ENCODE results near the gene GPATCH1. TPM values are rescaled to one million over a fixed set of nuclear protein-coding genes. Genes with fewer than 3 reads are reported as not detected.

GPATCH1 gene
- total RNA-seq, 2 experiments from 2014 or later, result 9.8 to 10.7 TPM

DNA sequence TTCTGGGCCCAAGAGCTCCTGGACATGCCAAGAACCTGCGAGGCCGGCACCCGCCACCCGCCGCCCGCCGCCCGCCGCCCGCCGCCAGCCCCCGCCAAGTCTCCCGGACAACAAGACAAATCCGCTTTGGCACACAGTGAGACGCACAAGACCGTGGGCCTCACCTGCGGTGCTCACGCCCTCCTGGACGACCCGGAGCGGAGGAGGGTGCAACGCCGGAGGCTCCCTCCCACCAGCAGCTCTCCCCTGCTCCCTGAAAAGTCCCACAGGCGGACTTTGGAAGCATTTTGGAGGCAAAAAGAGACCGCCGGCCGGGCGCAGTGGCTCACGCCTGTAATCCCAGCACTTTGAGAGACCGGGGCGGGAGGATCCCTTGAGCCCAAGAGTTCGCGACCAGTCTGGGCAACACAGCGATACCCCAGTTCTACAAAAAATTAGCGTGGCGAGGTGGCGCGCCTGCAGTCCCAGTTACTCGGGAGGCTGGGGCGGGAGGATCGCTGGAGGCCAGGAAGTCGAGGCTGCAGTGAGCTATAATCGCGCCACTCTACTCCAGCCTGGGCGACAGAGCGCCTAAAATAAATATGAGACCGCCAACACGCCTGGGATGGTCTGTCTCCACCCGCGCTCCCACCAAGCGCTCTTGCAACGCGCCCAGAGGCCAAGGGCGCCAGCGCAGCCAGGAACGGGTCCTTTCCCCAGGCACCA is 17.1 kb upstream of the GPATCH1 start:
- CTCF ChIA-PET (ENCODE audit: unreplicated experiment), result no interaction called here
- H3K9me2 ChIP-seq (ENCODE audit: insufficient read depth, low read length), result no peaks in the 10 kb centered on the region
- peaks cover 7% of the 10 kb centered on the region for H3K4me1 ChIP-seq (ENCODE audit: insufficient read depth, low read length, poor library complexity, severe bottlenecking)
- intact Hi-C loops (cut with micrococcal nuclease; ENCODE audit: unreplicated experiment), result no loop called here
- no peaks in the 10 kb centered on the region for H3K36me3 ChIP-seq (ENCODE audit: insufficient read depth, low read length)
- no peak for DNase-seq (ENCODE audit: low spot score)
- no peaks in the 10 kb centered on the region for H3K9me3 ChIP-seq (ENCODE audit: low read length)
- TF ChIP-seq, protein P1, sequence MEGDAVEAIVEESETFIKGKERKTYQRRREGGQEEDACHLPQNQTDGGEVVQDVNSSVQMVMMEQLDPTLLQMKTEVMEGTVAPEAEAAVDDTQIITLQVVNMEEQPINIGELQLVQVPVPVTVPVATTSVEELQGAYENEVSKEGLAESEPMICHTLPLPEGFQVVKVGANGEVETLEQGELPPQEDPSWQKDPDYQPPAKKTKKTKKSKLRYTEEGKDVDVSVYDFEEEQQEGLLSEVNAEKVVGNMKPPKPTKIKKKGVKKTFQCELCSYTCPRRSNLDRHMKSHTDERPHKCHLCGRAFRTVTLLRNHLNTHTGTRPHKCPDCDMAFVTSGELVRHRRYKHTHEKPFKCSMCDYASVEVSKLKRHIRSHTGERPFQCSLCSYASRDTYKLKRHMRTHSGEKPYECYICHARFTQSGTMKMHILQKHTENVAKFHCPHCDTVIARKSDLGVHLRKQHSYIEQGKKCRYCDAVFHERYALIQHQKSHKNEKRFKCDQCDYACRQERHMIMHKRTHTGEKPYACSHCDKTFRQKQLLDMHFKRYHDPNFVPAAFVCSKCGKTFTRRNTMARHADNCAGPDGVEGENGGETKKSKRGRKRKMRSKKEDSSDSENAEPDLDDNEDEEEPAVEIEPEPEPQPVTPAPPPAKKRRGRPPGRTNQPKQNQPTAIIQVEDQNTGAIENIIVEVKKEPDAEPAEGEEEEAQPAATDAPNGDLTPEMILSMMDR (conservative IDR thresholded peaks at IDR 0.05; ENCODE audit: low read length), result no peak
- no peak for TF ChIP-seq EZH2phosphoT487 (IDR thresholded peaks at IDR 0.05; ENCODE audit: borderline replicate concordance, low read depth, low read length)
- BruUV-seq (replicated peaks), result no TSS peak
- no peak overlapping the region for H2AFZ ChIP-seq (ENCODE audit: low read length)
- no peaks in the 10 kb centered on the region for H3K79me2 ChIP-seq (ENCODE audit: insufficient read depth, low read depth, low read length)
- POLR2A ChIA-PET, result interaction anchor here (0.6 kb wide), 2 partner anchors 52 to 1775 kb away, joined by 3 read pairs; no protein-coding TSS in a partner anchor
- peak overlapping the region; percentile 62 for H3K4me3 ChIP-seq (ENCODE audit: low read depth, low read length, poor library complexity, severe bottlenecking)
- H3K27ac ChIP-seq (ENCODE audit: low read depth, low read length, poor library complexity, severe bottlenecking), result no peak overlapping the region
- no peaks in the 10 kb centered on the region for H4K20me1 ChIP-seq (ENCODE audit: insufficient read depth, low read length)
- peak overlapping the region; percentile 53 for H3K4me2 ChIP-seq (ENCODE audit: low read length)

DNA sequence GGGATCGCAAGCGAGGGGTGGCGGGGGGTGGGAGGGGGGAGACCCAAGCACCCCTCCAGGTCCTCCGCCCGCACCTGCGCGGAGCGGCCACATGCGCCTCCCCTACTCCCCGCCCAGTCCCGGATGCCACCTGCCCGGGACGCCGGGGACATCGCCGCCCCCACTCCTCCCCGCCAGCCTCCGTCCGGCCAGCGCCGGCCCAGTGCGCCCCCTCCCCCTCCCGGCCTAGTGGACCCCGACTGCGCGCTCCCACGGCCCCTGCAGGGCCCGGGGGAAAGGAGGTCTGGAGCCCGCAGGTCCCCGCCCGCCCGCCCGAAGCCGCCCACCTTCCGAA is 16.6 kb upstream of the GPATCH1 start:
- intact Hi-C loops (cut with micrococcal nuclease; ENCODE audit: unreplicated experiment), result no loop called here

More for the DNA sequence above, 16.6 kb upstream of the GPATCH1 start:
- ChIA-PET CTCF (ENCODE audit: unreplicated experiment) (no interaction called here), POLR2A (interaction anchor here (0.6 kb wide), 2 partner anchors 51 to 1774 kb away, joined by 3 read pairs; no protein-coding TSS in a partner anchor)
- Histone ChIP-seq H4K20me1 (ENCODE audit: insufficient read depth, low read length) (no peaks in the 10 kb centered on the region), H3K27ac (ENCODE audit: low read depth, low read length, poor library complexity, severe bottlenecking) (no peak overlapping the region), H3K4me2 (ENCODE audit: low read length) (peak overlapping the region; percentile 53), H3K9me3 (ENCODE audit: low read length) (no peaks in the 10 kb centered on the region), H3K79me2 (ENCODE audit: insufficient read depth, low read depth, low read length) (no peaks in the 10 kb centered on the region), H3K4me3 (ENCODE audit: low read depth, low read length, poor library complexity, severe bottlenecking) (peak overlapping the region; percentile 62), H3K4me1 (ENCODE audit: insufficient read depth, low read length, poor library complexity, severe bottlenecking) (peaks cover 7% of the 10 kb centered on the region), H3K9me2 (ENCODE audit: insufficient read depth, low read length) (no peaks in the 10 kb centered on the region), H3K36me3 (ENCODE audit: insufficient read depth, low read length) (no peaks in the 10 kb centered on the region), H2AFZ (ENCODE audit: low read length) (no peak overlapping the region)
- peak; percentile 20 for DNase-seq (ENCODE audit: low spot score)
- TF ChIP-seq, protein P1 (conservative IDR thresholded peaks at IDR 0.05; ENCODE audit: low read length), result no peak
- BruUV-seq (replicated peaks), result no TSS peak

All from OCI-LY7 (cell line).